ENCODE measurements around the gene MIPOL1. TPM values are rescaled to one million over a fixed set of nuclear protein-coding genes. Genes with fewer than 3 reads are reported as not detected.

Gene MIPOL1
- total and polyA plus RNA-seq, 2 of the 13 experiments (the other 11 are each of a cell fraction or from before 2014, with no cell fraction given) = 8.6 to 34.2 TPM

GRCh38 chr14:37592482-37593408 is 395.0 kb downstream of the MIPOL1 start (continued):
- TF ChIP-seq TERF1 (CRISPR knock-in tag; IDR thresholded peaks at IDR 0.05) (peak; percentile 8; the same call in 1 of the 2 replicates), KDM4B (CRISPR knock-in tag; IDR thresholded peaks at IDR 0.05) (no peak), HCFC1 (IDR thresholded peaks at IDR 0.05; ENCODE audit: low read depth, low read length) (no peak), BCL3 (CRISPR knock-in tag; IDR thresholded peaks at IDR 0.05) (0 out of 2 replicates have a peak, but pooled peaks have one; percentile 50), ZMYM4 (CRISPR knock-in tag; IDR thresholded peaks at IDR 0.05) (peak; percentile 41), ZNF790 (CRISPR knock-in tag; IDR thresholded peaks at IDR 0.05; ENCODE audit: borderline replicate concordance) (0 out of 2 replicates have a peak, but pooled peaks have one; percentile 7), ZNF513 (CRISPR knock-in tag; conservative IDR thresholded peaks at IDR 0.05) (0 out of 2 replicates have a peak, but pooled peaks have one; percentile 35), POLR2AphosphoS5 (IDR thresholded peaks at IDR 0.05; ENCODE audit: low read depth, low read length) (no peak), ZMYM2 (CRISPR knock-in tag; IDR thresholded peaks at IDR 0.05) (peak; percentile 76; the same call in 1 of the 2 replicates), ZHX1 (CRISPR knock-in tag; IDR thresholded peaks at IDR 0.05; ENCODE audit: low read depth) (peak; percentile 29; the same call in 1 of the 2 replicates), IRX3 (CRISPR knock-in tag; IDR thresholded peaks at IDR 0.05; ENCODE audit: borderline replicate concordance, low read depth) (no peak), POLR2A (IDR thresholded peaks at IDR 0.05; ENCODE audit: insufficient read depth in 1 of 2, low read depth in 2 of 2, low read length in 2 of 2) (peak in 1 of 2 experiments; percentile 53; a peak in 1 of 4 replicates), RBFOX2 (IDR thresholded peaks at IDR 0.05; ENCODE audit: low read depth, low read length) (peak; percentile 70), TCF7 (IDR thresholded peaks at IDR 0.05; ENCODE audit: low read depth) (no peak), MAFF (IDR thresholded peaks at IDR 0.05; ENCODE audit: low read depth, low read length) (no peak), ZBTB7A (CRISPR knock-in tag; IDR thresholded peaks at IDR 0.05) (no peak), ZNF614 (CRISPR knock-in tag; IDR thresholded peaks at IDR 0.05; ENCODE audit: borderline replicate concordance) (no peak)
- TF ChIP-seq, protein P1, sequence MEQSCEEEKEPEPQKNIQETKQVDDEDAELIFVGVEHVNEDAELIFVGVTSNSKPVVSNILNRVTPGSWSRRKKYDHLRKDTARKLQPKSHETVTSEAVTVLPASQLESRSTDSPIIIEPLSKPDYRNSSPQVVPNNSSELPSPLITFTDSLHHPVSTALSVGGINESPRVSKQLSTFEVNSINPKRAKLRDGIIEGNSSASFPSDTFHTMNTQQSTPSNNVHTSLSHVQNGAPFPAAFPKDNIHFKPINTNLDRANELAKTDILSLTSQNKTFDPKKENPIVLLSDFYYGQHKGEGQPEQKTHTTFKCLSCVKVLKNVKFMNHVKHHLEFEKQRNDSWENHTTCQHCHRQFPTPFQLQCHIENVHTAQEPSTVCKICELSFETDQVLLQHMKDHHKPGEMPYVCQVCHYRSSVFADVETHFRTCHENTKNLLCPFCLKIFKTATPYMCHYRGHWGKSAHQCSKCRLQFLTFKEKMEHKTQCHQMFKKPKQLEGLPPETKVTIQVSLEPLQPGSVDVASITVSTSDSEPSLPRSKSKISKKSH (CRISPR knock-in tag; IDR thresholded peaks at IDR 0.05; ENCODE audit: borderline replicate concordance) = peak; percentile 54; the same call in 1 of the 2 replicates
- TF ChIP-seq, protein P2, sequence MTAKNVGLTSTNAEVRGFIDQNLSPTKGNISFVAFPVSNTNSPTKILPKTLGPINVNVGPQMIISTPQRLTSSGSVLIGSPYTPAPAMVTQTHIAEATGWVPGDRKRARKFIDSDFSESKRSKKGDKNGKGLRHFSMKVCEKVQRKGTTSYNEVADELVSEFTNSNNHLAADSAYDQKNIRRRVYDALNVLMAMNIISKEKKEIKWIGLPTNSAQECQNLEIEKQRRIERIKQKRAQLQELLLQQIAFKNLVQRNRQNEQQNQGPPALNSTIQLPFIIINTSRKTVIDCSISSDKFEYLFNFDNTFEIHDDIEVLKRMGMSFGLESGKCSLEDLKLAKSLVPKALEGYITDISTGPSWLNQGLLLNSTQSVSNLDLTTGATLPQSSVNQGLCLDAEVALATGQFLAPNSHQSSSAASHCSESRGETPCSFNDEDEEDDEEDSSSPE (CRISPR knock-in tag; IDR thresholded peaks at IDR 0.05) = no peak
